Measurements from ENCODE around the gene CD44.

DNA sequence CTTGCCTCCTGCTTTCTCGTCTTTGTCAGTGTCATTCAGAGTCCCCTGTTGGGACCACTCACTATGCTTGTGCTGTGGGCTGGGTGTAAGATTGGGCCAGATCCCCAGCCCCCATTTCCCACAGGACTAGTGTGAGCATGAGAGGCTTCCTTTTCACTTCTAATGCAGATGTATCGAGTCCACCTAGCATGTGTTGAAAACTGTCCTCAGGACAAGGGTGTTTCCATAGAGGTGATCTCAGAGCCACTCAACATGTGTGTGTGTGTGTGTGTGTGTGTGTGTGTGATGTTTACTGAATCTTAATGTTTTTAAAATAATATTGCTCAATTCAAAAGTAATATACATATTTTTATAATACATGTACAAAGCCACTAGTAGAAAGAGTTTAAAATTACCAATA, 11.4 kb upstream of the CD44 start:
- no peak for TF ChIP-seq EZH2 (IDR thresholded peaks at IDR 0.05)
- TF ChIP-seq POLR2AphosphoS5 (IDR thresholded peaks at IDR 0.05; ENCODE audit: borderline replicate concordance, low read depth, low read length) = no peak

All from SK-N-MC (cell line).